ENCODE results near the gene DEK. TPM values are rescaled to one million over a fixed set of nuclear protein-coding genes. Genes with fewer than 3 reads are reported as not detected.

Gene DEK
- total RNA-seq, 2 experiments from 2014 or later = 52.7 to 56.7 TPM

- H3K36me3 ChIP-seq (ENCODE audit: insufficient read depth, low read length) = peaks cover 16% of the 10 kb centered on the region
These were observed 78.7 kb downstream of the DEK start for GRCh38 chr6:18185624-18186023.

GRCh38 chr6:18183766-18184165 is 80.6 kb downstream of the DEK start:
- ChIA-PET CTCF (interaction anchor here (0.7 kb wide), 1 partner anchor 333 kb away, joined by 3 read pairs; no protein-coding TSS in a partner anchor), POLR2A (no interaction called here)
- intact Hi-C loops (cut with DNase I, micrococcal nuclease) = no loop called here
- Histone ChIP-seq H3K9me3 (ENCODE audit: control insufficient read depth in 1 of 2, insufficient read depth in 1 of 2, low read length in 2 of 2) (no peaks in the 10 kb centered on the region), H3K4me3 (ENCODE audit: low read length) (no peak overlapping the region), H3K4me1 (ENCODE audit: insufficient read depth, low read length) (no peaks in the 10 kb centered on the region), H3K27me3 (ENCODE audit: control insufficient read depth in 1 of 2, insufficient read depth in 2 of 2, low read length in 2 of 2) (no peaks in the 10 kb centered on the region), H3K27ac (ENCODE audit: low read depth in 1 of 2, low read length in 2 of 2) (no peak overlapping the region), H3K36me3 (ENCODE audit: insufficient read depth, low read length) (peaks cover 16% of the 10 kb centered on the region)
- Mint-ChIP-seq H3K27ac (no peak overlapping the region), H3K27me3 (no peaks in the 10 kb centered on the region), H3K9me3 (no peaks in the 10 kb centered on the region), H3K4me3 (no peak overlapping the region), H3K36me3 (ENCODE audit: low read depth) (peaks cover 78% of the 10 kb centered on the region), H3K4me1 (ENCODE audit: low read depth) (peaks cover 2% of the 10 kb centered on the region)
- DNase-seq (no peak), ATAC-seq (ENCODE audit: poor library complexity) (no peak)
- no peak for TF ChIP-seq CTCF (IDR thresholded peaks at IDR 0.05)

More at GRCh38 chr6:18185624-18186023, 78.7 kb downstream of the DEK start:
- H3K9me3 ChIP-seq (ENCODE audit: control insufficient read depth in 1 of 2, insufficient read depth in 1 of 2, low read length in 2 of 2) = no peaks in the 10 kb centered on the region
- Mint-ChIP-seq H3K4me3 (no peak overlapping the region), H3K9me3 (no peaks in the 10 kb centered on the region), H3K4me1 (ENCODE audit: low read depth) (no peaks in the 10 kb centered on the region), H3K36me3 (ENCODE audit: low read depth) (peaks cover 73% of the 10 kb centered on the region), H3K27ac (no peak overlapping the region), H3K27me3 (no peaks in the 10 kb centered on the region)
- no peak for TF ChIP-seq CTCF (IDR thresholded peaks at IDR 0.05)
- ATAC-seq (ENCODE audit: poor library complexity) (no peak), DNase-seq (no peak)
- intact Hi-C loops (cut with DNase I, micrococcal nuclease) = no loop called here
- CTCF ChIA-PET = no interaction called here
- POLR2A ChIA-PET = no interaction called here
- H3K27me3 ChIP-seq (ENCODE audit: control insufficient read depth in 1 of 2, insufficient read depth in 2 of 2, low read length in 2 of 2) = no peaks in the 10 kb centered on the region
- H3K4me3 ChIP-seq (ENCODE audit: low read length) = no peak overlapping the region
- no peaks in the 10 kb centered on the region for H3K4me1 ChIP-seq (ENCODE audit: insufficient read depth, low read length)
- no peak overlapping the region for H3K27ac ChIP-seq (ENCODE audit: low read depth in 1 of 2, low read length in 2 of 2)

- no peak for DNase-seq
- Mint-ChIP-seq H3K4me1 (ENCODE audit: low read depth) (peaks cover 5% of the 10 kb centered on the region), H3K36me3 (ENCODE audit: low read depth) (peaks cover 74% of the 10 kb centered on the region), H3K9me3 (no peaks in the 10 kb centered on the region), H3K27me3 (no peaks in the 10 kb centered on the region), H3K4me3 (no peak overlapping the region), H3K27ac (no peak overlapping the region)
- ATAC-seq (ENCODE audit: poor library complexity) = no peak
- Histone ChIP-seq H3K9me3 (ENCODE audit: control insufficient read depth in 1 of 2, insufficient read depth in 1 of 2, low read length in 2 of 2) (no peaks in the 10 kb centered on the region), H3K4me3 (ENCODE audit: low read length) (no peak overlapping the region), H3K27ac (ENCODE audit: low read depth in 1 of 2, low read length in 2 of 2) (no peak overlapping the region), H3K4me1 (ENCODE audit: insufficient read depth, low read length) (no peaks in the 10 kb centered on the region), H3K27me3 (ENCODE audit: control insufficient read depth in 1 of 2, insufficient read depth in 2 of 2, low read length in 2 of 2) (no peaks in the 10 kb centered on the region), H3K36me3 (ENCODE audit: insufficient read depth, low read length) (peaks cover 10% of the 10 kb centered on the region)
- no peak for TF ChIP-seq CTCF (IDR thresholded peaks at IDR 0.05)
- POLR2A ChIA-PET = interaction anchor here (0.6 kb wide), 1 partner anchor 28 kb away, joined by 3 read pairs; the partner anchor contains the start of gene TPMT
- intact Hi-C loops (cut with DNase I, micrococcal nuclease) = no loop called here
- CTCF ChIA-PET = no interaction called here
These were observed 81.8 kb downstream of the DEK start for GRCh38 chr6:18182568-18182967.

All from CD4-positive, alpha-beta T cell (primary cell).